B cell (primary cell): ENCODE measurements around the gene GEMIN5. TPM values are rescaled to one million over a fixed set of nuclear protein-coding genes. Genes with fewer than 3 reads are reported as not detected.

Source experiments
- ATAC-seq: fragments of 200-7000 bp; cut with Tn5 transposase; one replicate; pipeline ENCODE4 v1.10.0; 2021; ENCODE audit warnings: low read depth, mild to moderate bottlenecking, moderate number of reproducible peaks, moderate library complexity
- CTCF ChIA-PET: fragments of 350-600 bp; sonication (Branson Sonifier 250); formaldehyde crosslinking; loops from one replicate; lab custom pipeline; 2021; ENCODE audit warnings: antibody characterized with exemption, inconsistent platforms; lab: Charles Lee
- POLR2A ChIA-PET: fragments of 350-600 bp; sonication (Branson Sonifier 250); formaldehyde crosslinking; loops from one replicate; lab custom pipeline; 2021; ENCODE audit warnings: antibody characterized with exemption; lab: Charles Lee
- DNase-seq: peaks from one replicate; pipeline ENCODE4 v3.0.0; 2013
- H2AFZ ChIP-seq: 2 replicates; pipeline ENCODE4 v1.6.1; 2012; ENCODE audit warnings: mild to moderate bottlenecking, low read depth, low read length; ENCODE audit not compliant: insufficient read depth, poor library complexity, severe bottlenecking
- H3K27ac ChIP-seq, 2 donors: 1 replicate in 1 of 2; 2 replicates in 1 of 2; pipeline ENCODE4 v1.5.1; 2012 to 2013; ENCODE audit warnings: low read length in 2 of 2, mild to moderate bottlenecking in 2 of 2, moderate library complexity in 1 of 2
- H3K27me3 ChIP-seq, 4 experiments: fragments of 200-600 bp in 1 of 4; sonication (generic) in 1 of 4; replicated peaks in 1 of 4; 1 replicate in 2 of 4; 2 replicates in 2 of 4; pipeline versions ENCODE4 v1.6.1 to v1.7.0; 2013 to 2016; ENCODE audit warnings: low read length in 3 of 4, mild to moderate bottlenecking in 2 of 4, mixed read lengths in 1 of 4, moderate library complexity in 1 of 4; ENCODE audit not compliant: insufficient read depth in 4 of 4, control insufficient read depth in 3 of 4; ENCODE audit errors: control extremely low read depth in 1 of 4
- H3K36me3 ChIP-seq, 2 experiments: replicated peaks in 1 of 2; 1 replicate in 1 of 2; 2 replicates in 1 of 2; pipeline versions ENCODE4 v1.6.1 to v1.7.1; 2013; ENCODE audit warnings: low read length in 1 of 2; ENCODE audit not compliant: insufficient read depth in 2 of 2, control insufficient read depth in 1 of 2; ENCODE audit errors: control extremely low read depth in 1 of 2, extremely low read depth in 1 of 2
- H3K4me1 ChIP-seq, 2 donors: fragments of 200-600 bp in 1 of 2; sonication (generic) in 1 of 2; 1 replicate in 1 of 2; 2 replicates in 1 of 2; pipeline versions ENCODE4 v1.5.1 to v1.6.1; 2013 to 2017; ENCODE audit warnings: low read length in 2 of 2; ENCODE audit not compliant: control insufficient read depth in 2 of 2, insufficient read depth in 2 of 2
- H3K4me2 ChIP-seq: replicated peaks from 2 replicates; pipeline ENCODE3; 2012; ENCODE audit warnings: mild to moderate bottlenecking, low read depth, low read length; ENCODE audit not compliant: poor library complexity, severe bottlenecking
- H3K4me3 ChIP-seq, 5 experiments: fragments of 200-600 bp in 1 of 5; sonication (generic) in 1 of 5; 1 replicate in 3 of 5; 2 replicates in 2 of 5; pipeline versions ENCODE4 v1.5.1 to v1.7.0; 2011 to 2016; ENCODE audit warnings: low read length in 4 of 5, mild to moderate bottlenecking in 4 of 5, low read depth in 2 of 5, control low read depth in 1 of 5, moderate library complexity in 1 of 5; ENCODE audit not compliant: insufficient read depth in 1 of 5; ENCODE audit errors: control extremely low read depth in 1 of 5, extremely low read depth in 1 of 5
- H3K79me2 ChIP-seq: fragments of 200-600 bp; sonication (generic); one replicate; pipeline ENCODE4 v1.6.0; 2016; ENCODE audit warnings: low read length; ENCODE audit not compliant: control insufficient read depth, insufficient read depth
- H3K9ac ChIP-seq: fragments of 200-600 bp; sonication (generic); 2 replicates; pipeline ENCODE4 v1.6.1; 2017; ENCODE audit warnings: mild to moderate bottlenecking, low read length, moderate library complexity
- H3K9me3 ChIP-seq, 3 donors: one replicate each; pipeline versions ENCODE4 v1.6.1 to v1.7.1; 2013; ENCODE audit warnings: low read length in 2 of 3; ENCODE audit not compliant: control insufficient read depth in 2 of 3, insufficient read depth in 1 of 3; ENCODE audit errors: control extremely low read depth in 1 of 3
- H4K20me1 ChIP-seq: 2 replicates; pipeline ENCODE4 v1.6.0; 2012; ENCODE audit warnings: mild to moderate bottlenecking, low read length; ENCODE audit not compliant: insufficient read depth, control insufficient read depth, poor library complexity, severe bottlenecking
- H3K27ac Mint-ChIP-seq: one replicate; pipeline ENCODE4 v1.8.0; 2021; ENCODE audit warnings: mixed read lengths
- H3K27me3 Mint-ChIP-seq: one replicate; pipeline ENCODE4 v1.8.0; 2021; ENCODE audit warnings: mixed read lengths
- H3K4me1 Mint-ChIP-seq: one replicate; pipeline ENCODE4 v1.8.0; 2021; ENCODE audit warnings: mixed read lengths
- H3K4me3 Mint-ChIP-seq: one replicate; pipeline ENCODE4 v1.8.0; 2021; ENCODE audit warnings: mixed read lengths
- H3K9me3 Mint-ChIP-seq: one replicate; pipeline ENCODE4 v1.8.0; 2022; ENCODE audit warnings: mixed read lengths; ENCODE audit not compliant: insufficient read depth
- EZH2 ChIP-seq: IDR thresholded peaks from 2 replicates; pipeline ENCODE4 v1.6.1; 2012; ENCODE audit warnings: borderline replicate concordance, low read depth, mild to moderate bottlenecking, moderate library complexity, low read length; ENCODE audit not compliant: insufficient read depth, poor library complexity, severe bottlenecking
- WGBS: methylation state at CpG from one replicate; pipeline ENCODE4 v1.1.5; 2013; ENCODE audit warnings: missing lambda C conversion rate; ENCODE audit not compliant: insufficient coverage; 5-methylcytosine and 5-hydroxymethylcytosine counted together
- intact Hi-C: fragments of 100-400 bp; cut with micrococcal nuclease; formaldehyde crosslinking; loops from one replicate; pipeline ENCODE4 v1.10.0; 2022
- polyA plus RNA-seq: library from polyadenylated mRNA; depleted of rRNA; stranded (reverse); fragments of >200 nt; gene quantifications from 2 replicates; pipeline ENCODE4 v1.2.3, GENCODE V29; 2012
- total RNA-seq, 2 donors: library from RNA; stranded (reverse); fragments of 120-200 nt in 1 of 2; gene quantifications; 1 replicate in 1 of 2; 2 replicates in 1 of 2; pipeline versions ENCODE4 v1.2.3 to v1.2.4, GENCODE V29; 2013 to 2022
- TF ChIP-seq, protein P1 (sequence below): fragments of 200-600 bp; IDR thresholded peaks from one replicate; pipeline ENCODE4 v1.8.0; 2022; ENCODE audit warnings: antibody characterized with exemption, mild to moderate bottlenecking

The GEMIN5 gene
- total and polyA plus RNA-seq, 2 donors (not counting 1 experiment from before 2014, with no cell fraction given) = 3.6 to 15.5 TPM

DNA sequence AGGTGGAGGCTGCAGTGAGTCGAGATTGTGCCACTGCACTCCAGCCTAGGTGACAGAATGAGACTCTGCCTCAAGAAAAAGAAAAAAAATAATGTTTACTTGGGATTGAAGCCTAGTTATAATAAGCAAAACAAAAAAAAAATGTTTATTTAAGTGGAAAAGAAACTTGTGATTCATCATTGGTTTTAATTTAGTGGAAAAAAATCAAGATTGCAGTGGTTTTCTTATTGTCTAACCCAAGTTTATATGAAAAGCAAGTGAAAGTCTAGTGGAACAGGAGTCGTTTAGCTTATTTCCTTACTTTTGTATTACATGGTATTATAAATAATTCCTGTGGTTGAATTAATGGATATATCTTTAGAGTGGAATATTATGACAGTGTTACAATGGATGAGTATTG is 71.2 kb downstream of the GEMIN5 start:
- ATAC-seq (no peak), DNase-seq (no peak)
- Histone ChIP-seq H3K4me2 (no peak overlapping the region), H3K36me3 (peaks cover 14 to 68% of the 10 kb centered on the region in 2 experiments), H3K4me3 (no peak overlapping the region), H3K4me1 (peaks cover 21 to 26% of the 10 kb centered on the region in 2 donors), H3K27ac (no peak overlapping the region), H3K79me2 (peaks cover 86% of the 10 kb centered on the region), H4K20me1 (peaks cover 73% of the 10 kb centered on the region), H3K9ac (no peak overlapping the region), H2AFZ (no peak overlapping the region), H3K27me3 (no peaks in the 10 kb centered on the region), H3K9me3 (no peaks in the 10 kb centered on the region)
- WGBS = no CpG with 5 or more reads among the region's 2 CpGs
- Mint-ChIP-seq H3K4me1 (peaks cover 28% of the 10 kb centered on the region), H3K9me3 (no peaks in the 10 kb centered on the region), H3K27ac (no peak overlapping the region), H3K4me3 (no peak overlapping the region), H3K27me3 (no peaks in the 10 kb centered on the region)
- intact Hi-C loops = no loop called here
- POLR2A ChIA-PET = no interaction called here
- CTCF ChIA-PET = no interaction called here
- TF ChIP-seq, protein P1, sequence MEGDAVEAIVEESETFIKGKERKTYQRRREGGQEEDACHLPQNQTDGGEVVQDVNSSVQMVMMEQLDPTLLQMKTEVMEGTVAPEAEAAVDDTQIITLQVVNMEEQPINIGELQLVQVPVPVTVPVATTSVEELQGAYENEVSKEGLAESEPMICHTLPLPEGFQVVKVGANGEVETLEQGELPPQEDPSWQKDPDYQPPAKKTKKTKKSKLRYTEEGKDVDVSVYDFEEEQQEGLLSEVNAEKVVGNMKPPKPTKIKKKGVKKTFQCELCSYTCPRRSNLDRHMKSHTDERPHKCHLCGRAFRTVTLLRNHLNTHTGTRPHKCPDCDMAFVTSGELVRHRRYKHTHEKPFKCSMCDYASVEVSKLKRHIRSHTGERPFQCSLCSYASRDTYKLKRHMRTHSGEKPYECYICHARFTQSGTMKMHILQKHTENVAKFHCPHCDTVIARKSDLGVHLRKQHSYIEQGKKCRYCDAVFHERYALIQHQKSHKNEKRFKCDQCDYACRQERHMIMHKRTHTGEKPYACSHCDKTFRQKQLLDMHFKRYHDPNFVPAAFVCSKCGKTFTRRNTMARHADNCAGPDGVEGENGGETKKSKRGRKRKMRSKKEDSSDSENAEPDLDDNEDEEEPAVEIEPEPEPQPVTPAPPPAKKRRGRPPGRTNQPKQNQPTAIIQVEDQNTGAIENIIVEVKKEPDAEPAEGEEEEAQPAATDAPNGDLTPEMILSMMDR = no peak
- TF ChIP-seq EZH2 = no peak

DNA sequence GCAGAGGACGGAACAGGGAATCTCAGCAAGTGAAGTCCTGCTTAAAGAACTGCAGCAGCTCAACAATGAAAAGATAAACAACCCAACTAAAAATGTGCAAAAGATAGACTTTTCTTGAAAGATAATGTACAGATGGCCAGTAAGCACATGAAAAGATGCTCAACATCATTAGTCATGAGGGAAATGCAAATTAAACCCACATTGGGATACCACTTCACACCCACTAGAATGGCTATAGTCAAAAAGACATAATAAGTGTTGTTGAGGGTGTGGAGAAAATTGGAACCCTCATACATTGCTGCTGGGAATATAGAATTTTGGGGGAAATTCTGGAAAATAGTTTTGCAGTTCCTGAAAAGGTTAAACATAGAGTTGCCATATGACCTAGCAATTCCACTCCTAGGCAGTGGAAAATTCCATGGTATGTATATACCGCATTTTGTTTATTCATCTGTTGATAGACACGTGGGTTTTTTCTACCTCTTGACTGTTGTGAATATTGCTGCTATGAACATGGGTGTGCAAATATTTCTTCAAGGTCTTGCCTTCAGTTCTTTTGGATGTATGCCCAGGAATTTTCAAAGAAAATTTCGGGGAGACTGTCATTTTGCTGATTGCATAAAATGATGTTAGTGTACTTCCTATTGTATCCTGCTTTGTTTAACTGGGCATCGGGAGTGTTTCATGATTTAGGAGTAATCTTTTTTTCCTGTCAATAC is 72.4 kb downstream of the GEMIN5 start:
- Histone ChIP-seq H3K27me3 (no peaks in the 10 kb centered on the region), H2AFZ (no peak overlapping the region), H3K27ac (no peak overlapping the region), H3K4me2 (no peak overlapping the region), H3K79me2 (peaks cover 95% of the 10 kb centered on the region), H3K36me3 (peaks cover 8 to 59% of the 10 kb centered on the region in 2 experiments), H3K4me3 (no peak overlapping the region), H3K9me3 (no peaks in the 10 kb centered on the region), H3K9ac (no peak overlapping the region), H3K4me1 (peaks cover 33 to 36% of the 10 kb centered on the region in 2 donors), H4K20me1 (peaks cover 74% of the 10 kb centered on the region)
- no peaks in the 10 kb centered on the region for H3K27me3 Mint-ChIP-seq
- intact Hi-C loops = no loop called here
- H3K27ac Mint-ChIP-seq = peak overlapping the region; percentile 7
- 89% methylated on average over 2 of the region's 5 CpGs for WGBS
- peaks cover 40% of the 10 kb centered on the region for H3K4me1 Mint-ChIP-seq
- no peak for TF ChIP-seq EZH2
- TF ChIP-seq, protein P1 = no peak
- ChIA-PET CTCF (no interaction called here), POLR2A (no interaction called here)
- H3K9me3 Mint-ChIP-seq = no peaks in the 10 kb centered on the region
- no peak overlapping the region for H3K4me3 Mint-ChIP-seq
- DNase-seq (no peak), ATAC-seq (no peak)
